SU-DHL-6 (cell line): Measurements from ENCODE around the gene KIF3B.
A peak's percentile ranks its signal among the peaks of the same experiment; 100 is the strongest.
"Not testable (repeated sequence)": the region's sequence is repeated elsewhere in the genome, so short reads cannot be mapped to it uniquely, and the experiment has no call there.

Experiments used
- H2AFZ ChIP-seq: fragments of 200-600 bp; sonication (generic); 2 replicates; pipeline ENCODE4 v1.6.1; 2014; ENCODE audit warnings: low read depth, mild to moderate bottlenecking, moderate library complexity, mixed read lengths, antibody characterized with exemption, low read length; ENCODE audit not compliant: severe bottlenecking
- H3F3A ChIP-seq: fragments of 200-600 bp; shearing (Covaris generic); 2 replicates; pipeline ENCODE4 v1.6.0; 2016; ENCODE audit warnings: antibody characterized with exemption, mild to moderate bottlenecking; ENCODE audit not compliant: insufficient read depth
- H3K27ac ChIP-seq: fragments of 200-600 bp; sonication (generic); 2 replicates; pipeline ENCODE4 v1.5.1; 2016; ENCODE audit warnings: low read depth, mild to moderate bottlenecking, low read length, moderate library complexity, mixed read lengths
- H3K27me3 ChIP-seq: fragments of 200-600 bp; sonication (generic), shearing (Covaris generic); 2 replicates; pipeline ENCODE4 v1.6.0; 2014; ENCODE audit warnings: mild to moderate bottlenecking, low read length
- H3K36me3 ChIP-seq: fragments of 200-600 bp; sonication (generic); 2 replicates; pipeline ENCODE4 v1.6.1; 2014; ENCODE audit warnings: mild to moderate bottlenecking, low read length, mixed read lengths
- H3K4me2 ChIP-seq: fragments of 300-600, 200-600 bp; shearing (Covaris generic), sonication (generic); 2 replicates; pipeline ENCODE4 v1.6.0; 2014; ENCODE audit warnings: low read length, low read depth, mild to moderate bottlenecking; ENCODE audit not compliant: poor library complexity, severe bottlenecking
- H3K4me3 ChIP-seq: fragments of 200-600 bp; sonication (generic); 2 replicates; pipeline ENCODE4 v1.5.1; 2014; ENCODE audit warnings: antibody characterized with exemption, low read length, mild to moderate bottlenecking, mixed read lengths; ENCODE audit not compliant: insufficient read depth, poor library complexity, severe bottlenecking
- H3K79me2 ChIP-seq: fragments of 200-600 bp; sonication (generic); 2 replicates; pipeline ENCODE4 v1.6.1; 2014; ENCODE audit warnings: mild to moderate bottlenecking, low read length, moderate library complexity; ENCODE audit not compliant: insufficient read depth
- H3K9ac ChIP-seq: fragments of 200-600 bp; sonication (generic); 2 replicates; pipeline ENCODE4 v1.7.0; 2014; ENCODE audit warnings: mild to moderate bottlenecking, low read length
- H3K9me2 ChIP-seq: fragments of 200-600 bp; sonication (generic); replicated peaks from 2 replicates; pipeline ENCODE4 v1.6.1; 2014; ENCODE audit warnings: low read length; ENCODE audit not compliant: insufficient read depth
- H3K9me3 ChIP-seq: fragments of 200-600 bp; sonication (generic); 2 replicates; pipeline ENCODE4 v1.6.1; 2014; ENCODE audit warnings: low read length, mixed read lengths; ENCODE audit not compliant: insufficient read depth
- H4K20me1 ChIP-seq: fragments of 200-600 bp; sonication (generic); 2 replicates; pipeline ENCODE4 v1.6.1; 2014; ENCODE audit warnings: low read depth, mild to moderate bottlenecking, antibody characterized with exemption, low read length, moderate library complexity, mixed read lengths
- CTCF ChIP-seq: fragments of 200-600 bp; sonication (generic); IDR thresholded peaks from one replicate; pipeline ENCODE4 v1.5.1; 2017; ENCODE audit warnings: antibody characterized with exemption, mild to moderate bottlenecking, low read length, moderate library complexity; ENCODE audit not compliant: insufficient read depth, poor library complexity, severe bottlenecking
- EZH2phosphoT487 ChIP-seq: fragments of 200-600 bp; sonication (generic), shearing (Covaris generic); conservative IDR thresholded peaks from 2 replicates; pipeline ENCODE4 v1.6.1; 2018; ENCODE audit warnings: mild to moderate bottlenecking, antibody characterized with exemption, low read length, moderate library complexity, mixed read lengths

The KIF3B gene

GRCh38 chr20:32321390-32321789 lies 43.9 kb downstream of the KIF3B start:
- no peak overlapping the region for H2AFZ ChIP-seq
- H3K4me3 ChIP-seq: no peak overlapping the region
- no peak for TF ChIP-seq EZH2phosphoT487
- no peak for TF ChIP-seq CTCF
- no peaks in the 10 kb centered on the region for H3K9me2 ChIP-seq
- H4K20me1 ChIP-seq: no peaks in the 10 kb centered on the region
- H3K79me2 ChIP-seq: no peaks in the 10 kb centered on the region
- no peak overlapping the region for H3K4me2 ChIP-seq
- no peaks in the 10 kb centered on the region for H3K27me3 ChIP-seq
- H3F3A ChIP-seq: peaks cover 25% of the 10 kb centered on the region
- H3K36me3 ChIP-seq: peaks cover 17% of the 10 kb centered on the region; the same call in 1 of the 2 replicates
- H3K9ac ChIP-seq: no peak overlapping the region
- peak overlapping the region; percentile 11; the same call in 1 of the 2 replicates for H3K27ac ChIP-seq
- no peaks in the 10 kb centered on the region for H3K9me3 ChIP-seq

GRCh38 chr20:32322260-32322659 lies 44.8 kb downstream of the KIF3B start:
- H3K9me3 ChIP-seq, H4K20me1 ChIP-seq, H2AFZ ChIP-seq, H3K4me3 ChIP-seq, H3K4me2 ChIP-seq, H3K79me2 ChIP-seq, H3K27me3 ChIP-seq, H3K9ac ChIP-seq, H3K9me2 ChIP-seq: not testable (repeated sequence)
- Histone ChIP-seq H3K36me3 (peaks cover 15% of the 10 kb centered on the region; the same call in 1 of the 2 replicates), H3F3A (peaks cover 24% of the 10 kb centered on the region), H3K27ac (peak overlapping the region; percentile 11; the same call in 1 of the 2 replicates)

GRCh38 chr20:32323761-32324160 lies 46.3 kb downstream of the KIF3B start:
- peaks cover 16% of the 10 kb centered on the region for H3F3A ChIP-seq
- not testable (repeated sequence) for H3K36me3 ChIP-seq, H3K27ac ChIP-seq

GRCh38 chr20:32325706-32326503 lies 48.5 kb downstream of the KIF3B start:
- Histone ChIP-seq H3K9ac (no peak overlapping the region), H3K27me3 (no peaks in the 10 kb centered on the region), H3K79me2 (no peaks in the 10 kb centered on the region), H3K4me3 (no peak overlapping the region), H2AFZ (no peak overlapping the region), H4K20me1 (no peaks in the 10 kb centered on the region), H3K4me2 (no peak overlapping the region), H3K9me3 (no peaks in the 10 kb centered on the region), H3K27ac (no peak overlapping the region), H3K36me3 (peaks cover 15% of the 10 kb centered on the region; the same call in 1 of the 2 replicates), H3K9me2 (no peaks in the 10 kb centered on the region), H3F3A (peaks cover 16% of the 10 kb centered on the region)
- no peak for TF ChIP-seq CTCF
- TF ChIP-seq EZH2phosphoT487: no peak

More at GRCh38 chr20:32323761-32324160, 46.3 kb downstream of the KIF3B start:
- H3K4me3 ChIP-seq, H3K9me2 ChIP-seq, H3K9ac ChIP-seq, H3K27me3 ChIP-seq, H4K20me1 ChIP-seq, H3K9me3 ChIP-seq, H3K79me2 ChIP-seq, H2AFZ ChIP-seq, H3K4me2 ChIP-seq: not testable (repeated sequence)
